HG03139 (cell line): ENCODE results near the gene ICOS.

Source experiments
- ATAC-seq: cut with Tn5 transposase; IDR thresholded peaks from one replicate; pipeline ENCODE4 v1.9.1; 2021; ENCODE audit not compliant: unreplicated experiment

Gene ICOS

GRCh38 chr2:204005940-204006721 is 69.6 kb downstream of the ICOS start:
- no peak for ATAC-seq

GRCh38 chr2:204008352-204008751 is 71.8 kb downstream of the ICOS start:
- ATAC-seq: no peak

GRCh38 chr2:204010628-204011560 is 74.3 kb downstream of the ICOS start:
- ATAC-seq: no peak
